H1 (cell line): Measurements from ENCODE around the gene ERFE. TPM values are rescaled to one million over a fixed set of nuclear protein-coding genes. Genes with fewer than 3 reads are reported as not detected.

ENCODE experiments used
- CTCF ChIA-PET: fragments of 300-600 bp; sonication (Branson Sonifier 250); formaldehyde crosslinking; loops from one replicate; lab custom pipeline; 2021; ENCODE audit not compliant: partially characterized antibody; lab: Charles Lee
- POLR2A ChIA-PET: fragments of 300-600 bp; sonication (Branson Sonifier 250); formaldehyde crosslinking; loops from one replicate; lab custom pipeline; 2021; ENCODE audit warnings: inconsistent platforms; ENCODE audit not compliant: partially characterized antibody; lab: Charles Lee
- DNase-seq, 2 experiments: peaks; one replicate each; pipeline versions ENCODE4 v3.0.0 to v3.0.0-alpha.2; 2010 to 2022; ENCODE audit warnings: low spot score in 2 of 2, low read depth in 1 of 2, mixed read lengths in 1 of 2
- FAIRE-seq: peaks from 2 replicates; lab custom pipeline; 2011; peaks lifted over from hg19 to GRCh38; lab: Jason Lieb, UNC
- H2AFZ ChIP-seq: 2 replicates; pipeline ENCODE4 v1.8.1; 2012; ENCODE audit warnings: low read length, inconsistent platforms
- H2AK5ac ChIP-seq: 2 replicates; pipeline ENCODE4 v1.6.1; 2013; ENCODE audit warnings: low read depth, low read length
- H2BK120ac ChIP-seq: replicated peaks from 2 replicates; pipeline ENCODE3; 2013; ENCODE audit warnings: low read depth, low read length, inconsistent platforms
- H2BK12ac ChIP-seq: 2 replicates; pipeline ENCODE4 v1.6.1; 2013; ENCODE audit warnings: low read depth, low read length
- H2BK15ac ChIP-seq: 2 replicates; pipeline ENCODE4 v1.6.1; 2013; ENCODE audit warnings: low read length
- H2BK20ac ChIP-seq: 2 replicates; pipeline ENCODE4 v1.6.1; 2013; ENCODE audit warnings: low read length
- H2BK5ac ChIP-seq: 2 replicates; pipeline ENCODE4 v1.6.1; 2013; ENCODE audit warnings: low read depth, low read length
- H3K14ac ChIP-seq: 2 replicates; pipeline ENCODE4 v1.6.1; 2013; ENCODE audit warnings: inconsistent platforms; ENCODE audit not compliant: insufficient read length
- H3K18ac ChIP-seq: 2 replicates; pipeline ENCODE4 v1.6.1; 2013; ENCODE audit warnings: low read length; ENCODE audit errors: extremely low read depth
- H3K23ac ChIP-seq: 2 replicates; pipeline ENCODE4 v1.6.1; 2013; ENCODE audit warnings: inconsistent platforms; ENCODE audit not compliant: insufficient read length
- H3K23me2 ChIP-seq: 2 replicates; pipeline ENCODE4 v1.6.1; 2013; ENCODE audit warnings: low read depth, low read length
- H3K27ac ChIP-seq: 2 replicates; pipeline ENCODE4 v1.6.1; 2011; ENCODE audit warnings: low read depth, low read length, inconsistent platforms
- H3K27me3 ChIP-seq, 4 experiments: replicated peaks in 1 of 4; 1 replicate in 1 of 4; 2 replicates in 3 of 4; pipeline versions ENCODE4 v1.6.1 to v1.8.1; 2011 to 2013; ENCODE audit warnings: low read length in 3 of 4, mild to moderate bottlenecking in 3 of 4, inconsistent platforms in 2 of 4, mixed read lengths in 2 of 4, moderate library complexity in 1 of 4; ENCODE audit not compliant: control insufficient read depth in 3 of 4, insufficient read depth in 3 of 4; ENCODE audit errors: extremely low read depth in 1 of 4
- H3K36me3 ChIP-seq, 4 experiments: 2 replicates each; pipeline versions ENCODE4 v1.6.1 to v1.8.1; 2011 to 2013; ENCODE audit warnings: mild to moderate bottlenecking in 4 of 4, low read length in 3 of 4, moderate library complexity in 2 of 4, control low read depth in 1 of 4, inconsistent platforms in 1 of 4; ENCODE audit not compliant: insufficient read depth in 4 of 4, control insufficient read depth in 2 of 4
- H3K4ac ChIP-seq: replicated peaks from 2 replicates; pipeline ENCODE3; 2013; ENCODE audit warnings: low read length, low read depth, mixed read lengths, inconsistent platforms; ENCODE audit not compliant: insufficient read length
- H3K4me1 ChIP-seq, 4 experiments: replicated peaks in 1 of 4; 1 replicate in 1 of 4; 2 replicates in 3 of 4; pipeline versions ENCODE4 v1.6.1 to v1.8.1; 2011 to 2013; ENCODE audit warnings: low read length in 3 of 4, inconsistent platforms in 2 of 4, mixed read lengths in 1 of 4; ENCODE audit not compliant: insufficient read depth in 4 of 4, control insufficient read depth in 3 of 4
- H3K4me2 ChIP-seq, 2 experiments: 2 replicates each; pipeline versions ENCODE4 v1.6.1 to v1.8.1; 2011 to 2013; ENCODE audit warnings: low read depth in 2 of 2, low read length in 2 of 2, control low read depth in 1 of 2, inconsistent platforms in 1 of 2, mild to moderate bottlenecking in 1 of 2; ENCODE audit not compliant: insufficient read depth in 1 of 2
- H3K4me3 ChIP-seq, 4 experiments: fragments of 200-600, 300-600 bp in 1 of 4; sonication (generic), shearing (Covaris generic), sonication (Bioruptor Twin) in 1 of 4; 2 replicates each; pipeline versions ENCODE4 v1.5.1 to v1.8.1; 2011 to 2016; ENCODE audit warnings: low read length in 4 of 4, low read depth in 3 of 4, control low read depth in 2 of 4, inconsistent platforms in 2 of 4, mild to moderate bottlenecking in 2 of 4, mixed read lengths in 1 of 4, moderate library complexity in 1 of 4; ENCODE audit not compliant: insufficient read depth in 2 of 4; ENCODE audit errors: extremely low read depth in 1 of 4
- H3K56ac ChIP-seq: replicated peaks from 2 replicates; pipeline ENCODE3; 2013; ENCODE audit warnings: low read depth, mild to moderate bottlenecking, mixed read lengths, low read length, inconsistent platforms; ENCODE audit not compliant: insufficient read length
- H3K79me1 ChIP-seq: 2 replicates; pipeline ENCODE4 v1.6.1; 2013; ENCODE audit warnings: low read depth, low read length, control low read depth
- H3K79me2 ChIP-seq, 2 experiments: 2 replicates each; pipeline versions ENCODE4 v1.6.1 to v1.8.1; 2012 to 2013; ENCODE audit warnings: low read length in 2 of 2, mild to moderate bottlenecking in 2 of 2, inconsistent platforms in 1 of 2; ENCODE audit not compliant: insufficient read depth in 2 of 2, control insufficient read depth in 1 of 2
- H3K9ac ChIP-seq, 4 experiments: replicated peaks in 1 of 4; 1 replicate in 1 of 4; 2 replicates in 3 of 4; pipeline versions ENCODE4 v1.6.1 to v1.8.1; 2011 to 2013; ENCODE audit warnings: low read depth in 3 of 4, low read length in 3 of 4, control low read depth in 2 of 4, mild to moderate bottlenecking in 2 of 4, moderate library complexity in 2 of 4, inconsistent platforms in 1 of 4; ENCODE audit errors: extremely low read depth in 1 of 4
- H3K9me3 ChIP-seq, 2 experiments: 2 replicates each; pipeline versions ENCODE4 v1.6.1 to v1.8.1; 2012 to 2013; ENCODE audit warnings: mild to moderate bottlenecking in 2 of 2, moderate library complexity in 2 of 2, control low read depth in 1 of 2, inconsistent platforms in 1 of 2, low read depth in 1 of 2, low read length in 1 of 2, mixed read lengths in 1 of 2; ENCODE audit not compliant: insufficient read depth in 2 of 2
- H4K20me1 ChIP-seq, 2 experiments: replicated peaks in 1 of 2; 2 replicates each; pipeline versions ENCODE3 to v1.8.1; 2011 to 2013; ENCODE audit warnings: inconsistent platforms in 2 of 2, low read length in 2 of 2, mild to moderate bottlenecking in 1 of 2; ENCODE audit not compliant: insufficient read depth in 2 of 2, control insufficient read depth in 1 of 2
- H4K5ac ChIP-seq: 2 replicates; pipeline ENCODE4 v1.6.1; 2013; ENCODE audit warnings: low read length, low read depth, mixed read lengths, inconsistent platforms; ENCODE audit not compliant: insufficient read length
- H4K8ac ChIP-seq: 2 replicates; pipeline ENCODE4 v1.8.0; 2013; ENCODE audit warnings: mild to moderate bottlenecking, moderate library complexity, low read length, inconsistent platforms; ENCODE audit not compliant: insufficient read depth; ENCODE audit errors: extremely low read depth
- H4K91ac ChIP-seq: replicated peaks from 2 replicates; pipeline ENCODE3; 2013; ENCODE audit warnings: low read length, mixed read lengths, inconsistent platforms; ENCODE audit not compliant: insufficient read length
- ATF3 ChIP-seq: IDR thresholded peaks from 2 replicates; pipeline ENCODE4 v1.6.1; 2011; ENCODE audit warnings: low read depth, mild to moderate bottlenecking, low read length; ENCODE audit not compliant: insufficient read depth
- CTBP2 ChIP-seq: IDR thresholded peaks from 2 replicates; pipeline ENCODE4 v1.7.0; 2011; ENCODE audit warnings: borderline replicate concordance, mild to moderate bottlenecking, moderate library complexity, mixed read lengths, low read length; ENCODE audit not compliant: insufficient read depth, insufficient read length
- EGR1 ChIP-seq: IDR thresholded peaks from 2 replicates; pipeline ENCODE4 v1.6.1; 2011; ENCODE audit warnings: low read depth, low read length, borderline replicate concordance
- EZH2 ChIP-seq: fragments of 200-600 bp; sonication (generic); IDR thresholded peaks from 2 replicates; pipeline ENCODE4 v1.7.1; 2012; ENCODE audit warnings: low read depth, mild to moderate bottlenecking, moderate library complexity, low read length, inconsistent platforms; ENCODE audit not compliant: severe bottlenecking
- JUN ChIP-seq: IDR thresholded peaks from 2 replicates; pipeline ENCODE4 v1.6.1; 2011; ENCODE audit warnings: low read depth, mild to moderate bottlenecking, improper control_type of control experiment, low read length
- JUND ChIP-seq: IDR thresholded peaks from 2 replicates; pipeline ENCODE4 v1.6.1; 2011; ENCODE audit warnings: mild to moderate bottlenecking, improper control_type of control experiment, low read length
- MAFK ChIP-seq: IDR thresholded peaks from 2 replicates; pipeline ENCODE4 v1.6.1; 2012; ENCODE audit warnings: low read depth, mild to moderate bottlenecking, improper control_type of control experiment, low read length
- PHF8 ChIP-seq: fragments of 200-600 bp; sonication (generic); conservative IDR thresholded peaks from 2 replicates; pipeline ENCODE4 v1.7.1; 2012; ENCODE audit warnings: low read depth, mild to moderate bottlenecking, inconsistent platforms, low read length, moderate library complexity
- POLR2AphosphoS5 ChIP-seq: IDR thresholded peaks from 2 replicates; pipeline ENCODE4 v1.6.1; 2011; ENCODE audit warnings: low read depth, low read length
- RBBP5 ChIP-seq: IDR thresholded peaks from 2 replicates; pipeline ENCODE4 v1.7.1; 2012; ENCODE audit warnings: low read depth, mild to moderate bottlenecking, inconsistent platforms, low read length, moderate library complexity, borderline replicate concordance
- RFX5 ChIP-seq: IDR thresholded peaks from 2 replicates; pipeline ENCODE4 v1.6.1; 2011; ENCODE audit warnings: low read depth, low read length, improper control_type of control experiment, borderline replicate concordance
- SIX5 ChIP-seq: IDR thresholded peaks from 2 replicates; pipeline ENCODE4 v1.6.1; 2011; ENCODE audit warnings: mild to moderate bottlenecking, low read depth, low read length
- TAF1 ChIP-seq: IDR thresholded peaks from 2 replicates; pipeline ENCODE4 v1.6.1; 2011; ENCODE audit warnings: mild to moderate bottlenecking, low read depth, low read length
- TAF7 ChIP-seq: optimal IDR thresholded peaks from 2 replicates; pipeline ENCODE3; 2011; ENCODE audit warnings: low read depth, mild to moderate bottlenecking, inconsistent platforms, low read length, moderate library complexity, borderline replicate concordance
- WGBS, 2 experiments: shearing (Covaris generic) in 1 of 2; methylation state at CpG; one replicate each; pipeline versions ENCODE4 v1.1.6 to v1.1.7; 2013 to 2015; ENCODE audit warnings: low lambda C conversion rate in 2 of 2, mixed read lengths in 2 of 2, inconsistent platforms in 1 of 2, low coverage in 1 of 2, missing lambda C conversion rate in 1 of 2; ENCODE audit not compliant: insufficient replicate concordance in 2 of 2, insufficient coverage in 1 of 2, insufficient read length in 1 of 2; ENCODE audit errors: extremely low coverage in 1 of 2, missing lambda C conversion rate in 1 of 2; 5-methylcytosine and 5-hydroxymethylcytosine counted together
- polyA plus RNA-seq, 7 experiments: library from polyadenylated mRNA; depleted of rRNA in 3 of 7; stranded (reverse) in 5 of 7; unstranded in 2 of 7; fragments of >200 nt in 5 of 7; fragments of 200-250 nt in 2 of 7; gene quantifications; 1 replicate in 5 of 7; 2 replicates in 1 of 7; 4 replicates in 1 of 7; pipeline versions ENCODE4 v1.2.1 to v1.2.3, GENCODE V29; 2011 to 2013; ENCODE audit warnings: missing spikeins in 2 of 7, mixed read lengths in 2 of 7
- total RNA-seq: library from RNA; stranded (reverse); fragmentation: NEBNext Ultra II Directional; extraction: Animal tissue kit (Norgen Biotek cat#: 25700); gene quantifications from 2 replicates; pipeline ENCODE4 v1.2.1, GENCODE V29; 2021

ERFE gene
- total and polyA plus RNA-seq, 2 of the 8 experiments (the other 6 are each of a cell fraction or from before 2014, with no cell fraction given): 2.5 to 3.6 TPM

GRCh38 chr2:238190445-238190844 lies 31.7 kb downstream of the ERFE start:
- Histone ChIP-seq H3K4me3 (no peak overlapping the region), H4K8ac (no peak overlapping the region), H2BK120ac (no peak overlapping the region), H3K4me1 (no peaks in the 10 kb centered on the region), H3K23me2 (no peaks in the 10 kb centered on the region), H3K18ac (no peak overlapping the region), H2AFZ (no peak overlapping the region), H3K79me2 (peaks cover 0 to 3% of the 10 kb centered on the region in 2 experiments; a peak in 2 of 4 replicates), H2BK20ac (no peak overlapping the region), H3K27me3 (no peaks in the 10 kb centered on the region), H4K91ac (no peak overlapping the region), H3K4ac (no peak overlapping the region), H3K56ac (no peak overlapping the region), H3K14ac (no peak overlapping the region), H2BK12ac (no peak overlapping the region), H4K5ac (no peak overlapping the region), H2BK5ac (no peak overlapping the region), H3K27ac (no peak overlapping the region), H2AK5ac (no peak overlapping the region), H3K9ac (no peak overlapping the region), H4K20me1 (peaks cover under 1 to 7% of the 10 kb centered on the region in 2 experiments), H3K4me2 (no peak overlapping the region), H3K79me1 (no peaks in the 10 kb centered on the region; the same call in none of the 2 replicates), H3K9me3 (no peaks in the 10 kb centered on the region), H3K23ac (no peak overlapping the region), H2BK15ac (no peak overlapping the region), H3K36me3 (peaks cover 14 to 76% (median 42%) of the 10 kb centered on the region in 4 experiments)
- ChIA-PET CTCF (interaction anchor here (0.6 to 1.8 kb wide), 3 partner anchors 38 to 597 kb away, joined by 3 to 5 read pairs (median 3); no protein-coding TSS in a partner anchor), POLR2A (no interaction called here)
- FAIRE-seq (no peak), DNase-seq (no peak)
- WGBS, 2 experiments: 96% methylated on average over 2 of the region's 2 CpGs; no CpG with 5 or more reads in 1 of the 2 experiments
- no peak for TF ChIP-seq TAF7
- TF ChIP-seq CTBP2: no peak
- TF ChIP-seq SIX5: no peak
- no peak for TF ChIP-seq TAF1
- TF ChIP-seq EZH2: no peak
- no peak for TF ChIP-seq JUND
- no peak for TF ChIP-seq PHF8
- no peak for TF ChIP-seq POLR2AphosphoS5
- TF ChIP-seq RFX5: no peak
- no peak for TF ChIP-seq ATF3
- TF ChIP-seq RBBP5: no peak
- no peak for TF ChIP-seq EGR1
- no peak for TF ChIP-seq JUN
- no peak for TF ChIP-seq MAFK
